IMR-90 (cell line): Measurements from ENCODE around the gene TOGARAM2. TPM values are rescaled to one million over a fixed set of nuclear protein-coding genes. Genes with fewer than 3 reads are reported as not detected.
A peak's percentile ranks its signal among the peaks of the same experiment; 100 is the strongest.

Source experiments
- ATAC-seq: fragments of 200-7000 bp; cut with Tn5 transposase; 2 replicates; pipeline ENCODE4 v1.9.1; 2020; ENCODE audit warnings: low read depth, mild to moderate bottlenecking, moderate library complexity
- BruUV-seq: library from RNA; stranded (reverse); fragments of 400-500 nt; replicated peaks from 2 replicates; lab custom pipeline; 2021; lab: Mats Ljungman, UMichigan
- CTCF ChIA-PET: fragments of 300-600 bp; formaldehyde crosslinking; extraction: SDS; loops from one replicate; lab custom pipeline; 2021; ENCODE audit warnings: antibody characterized with exemption; lab: Yijun Ruan, JAX
- POLR2A ChIA-PET: fragments of 300-600 bp; sonication (Branson Sonifier 250); formaldehyde crosslinking; loops from one replicate; lab custom pipeline; 2022; ENCODE audit warnings: antibody characterized with exemption; ENCODE audit not compliant: unreplicated experiment; lab: Charles Lee
- DNase-seq: peaks from one replicate; pipeline ENCODE4 v3.0.0; 2013
- H2AFZ ChIP-seq: replicated peaks from 2 replicates; pipeline ENCODE3; 2013; ENCODE audit warnings: low read length, mild to moderate bottlenecking; ENCODE audit not compliant: poor library complexity
- H2AK5ac ChIP-seq: 2 replicates; pipeline ENCODE4 v1.6.1; 2013; ENCODE audit warnings: low read depth, low read length, inconsistent platforms
- H2AK9ac ChIP-seq: replicated peaks from 2 replicates; pipeline ENCODE3; 2013; ENCODE audit warnings: mild to moderate bottlenecking, low read depth, low read length, moderate library complexity; ENCODE audit not compliant: poor library complexity
- H2BK120ac ChIP-seq: 2 replicates; pipeline ENCODE4 v1.6.1; 2013; ENCODE audit warnings: low read depth, low read length, inconsistent platforms
- H2BK15ac ChIP-seq: 3 replicates; pipeline ENCODE4 v1.6.1; 2013; ENCODE audit warnings: low read depth, low read length, inconsistent platforms
- H2BK20ac ChIP-seq: 2 replicates; pipeline ENCODE4 v1.6.1; 2013; ENCODE audit warnings: low read depth, mild to moderate bottlenecking, inconsistent platforms, low read length, moderate library complexity
- H2BK5ac ChIP-seq: 2 replicates; pipeline ENCODE4 v1.6.1; 2013; ENCODE audit warnings: mild to moderate bottlenecking, low read depth, low read length, inconsistent platforms; ENCODE audit not compliant: poor library complexity, severe bottlenecking
- H3K14ac ChIP-seq: replicated peaks from 2 replicates; pipeline ENCODE4 v1.6.1; 2013; ENCODE audit warnings: low read depth, low read length, inconsistent platforms
- H3K18ac ChIP-seq: 2 replicates; pipeline ENCODE4 v1.6.1; 2013; ENCODE audit warnings: low read depth, low read length, control low read depth
- H3K23ac ChIP-seq: 2 replicates; pipeline ENCODE4 v1.6.1; 2013; ENCODE audit warnings: low read depth, low read length, inconsistent platforms
- H3K27ac ChIP-seq: 2 replicates; pipeline ENCODE4 v1.5.1; 2013; ENCODE audit warnings: mild to moderate bottlenecking, control low read depth, low read length; ENCODE audit not compliant: insufficient read depth
- H3K27me3 ChIP-seq: 2 replicates; pipeline ENCODE4 v1.6.1; 2013; ENCODE audit warnings: low read length; ENCODE audit not compliant: control insufficient read depth, insufficient read depth
- H3K36me3 ChIP-seq: 2 replicates; pipeline ENCODE4 v1.6.1; 2013; ENCODE audit warnings: low read length, mixed read lengths; ENCODE audit not compliant: control insufficient read depth, insufficient read depth
- H3K4ac ChIP-seq: 2 replicates; pipeline ENCODE4 v1.6.1; 2013; ENCODE audit warnings: low read depth, low read length, inconsistent platforms
- H3K4me1 ChIP-seq: 2 replicates; pipeline ENCODE4 v1.6.1; 2013; ENCODE audit warnings: low read length, mixed read lengths; ENCODE audit not compliant: control insufficient read depth, insufficient read depth
- H3K4me2 ChIP-seq: 2 replicates; pipeline ENCODE4 v1.6.1; 2013; ENCODE audit warnings: low read depth, mild to moderate bottlenecking, control low read depth, low read length, moderate library complexity
- H3K4me3 ChIP-seq: 2 replicates; pipeline ENCODE4 v1.5.1; 2013; ENCODE audit warnings: low read depth, mild to moderate bottlenecking, control low read depth, low read length, moderate library complexity; ENCODE audit not compliant: insufficient read depth
- H3K56ac ChIP-seq: 2 replicates; pipeline ENCODE4 v1.6.1; 2013; ENCODE audit warnings: low read length, inconsistent platforms; ENCODE audit not compliant: insufficient read depth; ENCODE audit errors: extremely low read depth
- H3K79me1 ChIP-seq, 2 experiments: 2 replicates each; pipeline ENCODE4 v1.6.1; 2013; ENCODE audit warnings: low read length in 2 of 2, inconsistent platforms in 1 of 2, low read depth in 1 of 2
- H3K9ac ChIP-seq: 2 replicates; pipeline ENCODE4 v1.6.1; 2013; ENCODE audit warnings: low read depth, low read length, control low read depth
- H3K9me1 ChIP-seq: 2 replicates; pipeline ENCODE4 v1.6.1; 2013; ENCODE audit warnings: low read length, inconsistent platforms; ENCODE audit not compliant: insufficient read depth
- H3K9me3 ChIP-seq: 2 replicates; pipeline ENCODE4 v1.6.1; 2013; ENCODE audit warnings: low read length; ENCODE audit not compliant: control insufficient read depth, insufficient read depth
- H4K20me1 ChIP-seq: 2 replicates; pipeline ENCODE4 v1.6.1; 2013; ENCODE audit warnings: low read length, inconsistent platforms; ENCODE audit not compliant: insufficient read depth
- H4K5ac ChIP-seq: 2 replicates; pipeline ENCODE4 v1.6.1; 2013; ENCODE audit warnings: mild to moderate bottlenecking, low read depth, low read length, control low read depth
- H4K8ac ChIP-seq, 2 experiments: 2 replicates each; pipeline ENCODE4 v1.6.1; 2013; ENCODE audit warnings: low read depth in 2 of 2, low read length in 2 of 2, control low read depth in 1 of 2, inconsistent platforms in 1 of 2
- H4K91ac ChIP-seq: 2 replicates; pipeline ENCODE4 v1.6.1; 2013; ENCODE audit warnings: low read depth, low read length, inconsistent platforms; ENCODE audit not compliant: insufficient read depth
- BHLHE40 ChIP-seq: fragments of 150-350 bp; IDR thresholded peaks from 2 replicates; pipeline ENCODE4 v1.6.1; 2016; ENCODE audit warnings: mild to moderate bottlenecking, low read depth, low read length
- CEBPB ChIP-seq: IDR thresholded peaks from 2 replicates; pipeline ENCODE4 v1.6.1; 2012; ENCODE audit warnings: low read depth, low read length, improper control_type of control experiment
- CHD1 ChIP-seq: IDR thresholded peaks from 2 replicates; pipeline ENCODE4 v1.6.1; 2012; ENCODE audit warnings: low read depth, low read length, improper control_type of control experiment
- CTCF ChIP-seq: conservative IDR thresholded peaks from 2 replicates; pipeline ENCODE4 v1.5.1; 2012; ENCODE audit warnings: mild to moderate bottlenecking, low read depth, low read length, improper control_type of control experiment
- FOS ChIP-seq: fragments of 150-350 bp; IDR thresholded peaks from 2 replicates; pipeline ENCODE4 v1.6.1; 2016; ENCODE audit warnings: low read depth, low read length
- MAZ ChIP-seq: IDR thresholded peaks from 2 replicates; pipeline ENCODE4 v1.6.1; 2012; ENCODE audit warnings: low read depth, mild to moderate bottlenecking, low read length, improper control_type of control experiment, moderate library complexity, borderline replicate concordance
- NFE2L2 ChIP-seq: fragments of 150-350 bp; IDR thresholded peaks from 2 replicates; pipeline ENCODE4 v1.6.1; 2016; ENCODE audit warnings: low read depth, mild to moderate bottlenecking, low read length
- RAD21 ChIP-seq: IDR thresholded peaks from 2 replicates; pipeline ENCODE4 v1.6.1; 2012; ENCODE audit warnings: low read length, improper control_type of control experiment
- RCOR1 ChIP-seq: IDR thresholded peaks from 2 replicates; pipeline ENCODE4 v1.6.1; 2012; ENCODE audit warnings: mild to moderate bottlenecking, low read length, improper control_type of control experiment; ENCODE audit not compliant: insufficient replicate concordance
- RFX5 ChIP-seq: IDR thresholded peaks from 2 replicates; pipeline ENCODE4 v1.8.0; 2012; ENCODE audit warnings: low read depth, mild to moderate bottlenecking, low read length, moderate library complexity
- WGBS, 2 experiments: methylation state at CpG; one replicate each; pipeline versions ENCODE4 v1.1.5 to v1.1.7; 2013; ENCODE audit warnings: missing lambda C conversion rate in 2 of 2; ENCODE audit not compliant: insufficient read length in 1 of 2; ENCODE audit errors: extremely low coverage in 2 of 2; 5-methylcytosine and 5-hydroxymethylcytosine counted together
- dilution Hi-C: fragments of 300-500 bp; cut with HindIII; formaldehyde crosslinking; loops from one replicate; pipeline ENCODE4 v1.14.3; 2018; ENCODE audit warnings: low sequenced_read_pairs; ENCODE audit not compliant: unreplicated experiment
- in situ Hi-C: fragments of 300-500 bp; cut with MboI; formaldehyde crosslinking; loops from 3 replicates; pipeline ENCODE4 v1.14.3; 2019; ENCODE audit warnings: low sequenced_read_pairs, inconsistent platforms, mixed read lengths
- intact Hi-C: fragments of 100-400 bp; cut with micrococcal nuclease; formaldehyde crosslinking; loops from 2 replicates; pipeline ENCODE4 v1.10.0; 2022
- polyA plus RNA-seq, 3 experiments: library from polyadenylated mRNA; depleted of rRNA; stranded (reverse); fragments of >200 nt; gene quantifications; 2 replicates each; pipeline ENCODE4 v1.2.3, GENCODE V29; 2012; ENCODE audit warnings: low replicate concordance in 1 of 3
- total RNA-seq: library from RNA; depleted of rRNA; stranded (reverse); fragments of >200 nt; gene quantifications from 2 replicates; pipeline ENCODE4 v1.2.3, GENCODE V29; 2012

TOGARAM2 gene
- total and polyA plus RNA-seq, 2 of the 4 experiments (the other 2 are of a cell fraction), result under 0.01 to 0.38 TPM

GRCh38 chr2:28997847-28998735 lies 17.0 kb downstream of the TOGARAM2 start (continued):
- TF ChIP-seq BHLHE40, result no peak

- ATAC-seq, result no peak
- Histone ChIP-seq H2AFZ (no peak overlapping the region), H3K4ac (no peak overlapping the region), H4K20me1 (no peaks in the 10 kb centered on the region), H3K56ac (no peak overlapping the region), H4K91ac (no peak overlapping the region), H3K27me3 (peaks cover 4% of the 10 kb centered on the region; the same call in 1 of the 2 replicates), H2BK5ac (no peak overlapping the region), H3K9me1 (0 out of 2 replicates have a peak, but pooled peaks cover 2% of the 10 kb centered on the region), H3K4me2 (no peak overlapping the region), H3K27ac (no peak overlapping the region), H2AK5ac (no peak overlapping the region), H2BK120ac (no peak overlapping the region), H3K4me3 (no peak overlapping the region), H3K9ac (no peak overlapping the region), H4K8ac (no peak overlapping the region), H3K18ac (no peak overlapping the region), H2BK20ac (no peak overlapping the region), H3K36me3 (no peaks in the 10 kb centered on the region), H3K23ac (no peak overlapping the region), H3K9me3 (no peaks in the 10 kb centered on the region), H3K14ac (no peak overlapping the region), H2AK9ac (peak overlapping the region; percentile 5), H4K5ac (no peak overlapping the region), H3K79me1 (no peaks in the 10 kb centered on the region), H3K4me1 (no peaks in the 10 kb centered on the region), H2BK15ac (no peak overlapping the region)
- intact Hi-C loops (no loop called here), in situ Hi-C loops (no loop called here), dilution Hi-C loops (no loop called here)
- ChIA-PET CTCF (no interaction called here), POLR2A (no interaction called here)
- BruUV-seq, result no TSS peak
- DNase-seq, result peak; percentile 18
- no CpG with 5 or more reads among the region's 7 CpGs for WGBS, 2 experiments
- TF ChIP-seq FOS (no peak), NFE2L2 (no peak), MAZ (no peak), CTCF (no peak), CEBPB (no peak), CHD1 (no peak), RCOR1 (no peak), RAD21 (no peak), RFX5 (no peak), BHLHE40 (no peak)
These were observed 19.4 kb downstream of the TOGARAM2 start for GRCh38 chr2:29000481-29000880.
